H1 (cell line): ENCODE results near the gene ELMO1. TPM values are rescaled to one million over a fixed set of nuclear protein-coding genes. Genes with fewer than 3 reads are reported as not detected.

Experiments
- CTCF ChIA-PET: fragments of 300-600 bp; sonication (Branson Sonifier 250); formaldehyde crosslinking; loops from one replicate; lab custom pipeline; 2021; ENCODE audit not compliant: partially characterized antibody; lab: Charles Lee
- POLR2A ChIA-PET: fragments of 300-600 bp; sonication (Branson Sonifier 250); formaldehyde crosslinking; loops from one replicate; lab custom pipeline; 2021; ENCODE audit warnings: inconsistent platforms; ENCODE audit not compliant: partially characterized antibody; lab: Charles Lee
- DNase-seq, 2 experiments: peaks; one replicate each; pipeline versions ENCODE4 v3.0.0 to v3.0.0-alpha.2; 2010 to 2022; ENCODE audit warnings: low spot score in 2 of 2, low read depth in 1 of 2, mixed read lengths in 1 of 2
- FAIRE-seq: peaks from 2 replicates; lab custom pipeline; 2011; peaks lifted over from hg19 to GRCh38; lab: Jason Lieb, UNC
- H2AFZ ChIP-seq: 2 replicates; pipeline ENCODE4 v1.8.1; 2012; ENCODE audit warnings: low read length, inconsistent platforms
- H2AK5ac ChIP-seq: 2 replicates; pipeline ENCODE4 v1.6.1; 2013; ENCODE audit warnings: low read depth, low read length
- H2BK120ac ChIP-seq: replicated peaks from 2 replicates; pipeline ENCODE3; 2013; ENCODE audit warnings: low read depth, low read length, inconsistent platforms
- H2BK12ac ChIP-seq: 2 replicates; pipeline ENCODE4 v1.6.1; 2013; ENCODE audit warnings: low read depth, low read length
- H2BK15ac ChIP-seq: 2 replicates; pipeline ENCODE4 v1.6.1; 2013; ENCODE audit warnings: low read length
- H2BK20ac ChIP-seq: 2 replicates; pipeline ENCODE4 v1.6.1; 2013; ENCODE audit warnings: low read length
- H2BK5ac ChIP-seq: 2 replicates; pipeline ENCODE4 v1.6.1; 2013; ENCODE audit warnings: low read depth, low read length
- H3K14ac ChIP-seq: 2 replicates; pipeline ENCODE4 v1.6.1; 2013; ENCODE audit warnings: inconsistent platforms; ENCODE audit not compliant: insufficient read length
- H3K18ac ChIP-seq: 2 replicates; pipeline ENCODE4 v1.6.1; 2013; ENCODE audit warnings: low read length; ENCODE audit errors: extremely low read depth
- H3K23ac ChIP-seq: 2 replicates; pipeline ENCODE4 v1.6.1; 2013; ENCODE audit warnings: inconsistent platforms; ENCODE audit not compliant: insufficient read length
- H3K23me2 ChIP-seq: 2 replicates; pipeline ENCODE4 v1.6.1; 2013; ENCODE audit warnings: low read depth, low read length
- H3K27ac ChIP-seq: 2 replicates; pipeline ENCODE4 v1.6.1; 2011; ENCODE audit warnings: low read depth, low read length, inconsistent platforms
- H3K27me3 ChIP-seq, 4 experiments: replicated peaks in 1 of 4; 1 replicate in 1 of 4; 2 replicates in 3 of 4; pipeline versions ENCODE4 v1.6.1 to v1.8.1; 2011 to 2013; ENCODE audit warnings: low read length in 3 of 4, mild to moderate bottlenecking in 3 of 4, inconsistent platforms in 2 of 4, mixed read lengths in 2 of 4, moderate library complexity in 1 of 4; ENCODE audit not compliant: control insufficient read depth in 3 of 4, insufficient read depth in 3 of 4; ENCODE audit errors: extremely low read depth in 1 of 4
- H3K36me3 ChIP-seq, 4 experiments: 2 replicates each; pipeline versions ENCODE4 v1.6.1 to v1.8.1; 2011 to 2013; ENCODE audit warnings: mild to moderate bottlenecking in 4 of 4, low read length in 3 of 4, moderate library complexity in 2 of 4, control low read depth in 1 of 4, inconsistent platforms in 1 of 4; ENCODE audit not compliant: insufficient read depth in 4 of 4, control insufficient read depth in 2 of 4
- H3K4ac ChIP-seq: replicated peaks from 2 replicates; pipeline ENCODE3; 2013; ENCODE audit warnings: low read length, low read depth, mixed read lengths, inconsistent platforms; ENCODE audit not compliant: insufficient read length
- H3K4me1 ChIP-seq, 4 experiments: replicated peaks in 1 of 4; 1 replicate in 1 of 4; 2 replicates in 3 of 4; pipeline versions ENCODE4 v1.6.1 to v1.8.1; 2011 to 2013; ENCODE audit warnings: low read length in 3 of 4, inconsistent platforms in 2 of 4, mixed read lengths in 1 of 4; ENCODE audit not compliant: insufficient read depth in 4 of 4, control insufficient read depth in 3 of 4
- H3K4me2 ChIP-seq, 2 experiments: 2 replicates each; pipeline versions ENCODE4 v1.6.1 to v1.8.1; 2011 to 2013; ENCODE audit warnings: low read depth in 2 of 2, low read length in 2 of 2, control low read depth in 1 of 2, inconsistent platforms in 1 of 2, mild to moderate bottlenecking in 1 of 2; ENCODE audit not compliant: insufficient read depth in 1 of 2
- H3K4me3 ChIP-seq, 4 experiments: fragments of 200-600, 300-600 bp in 1 of 4; sonication (generic), shearing (Covaris generic), sonication (Bioruptor Twin) in 1 of 4; 2 replicates each; pipeline versions ENCODE4 v1.5.1 to v1.8.1; 2011 to 2016; ENCODE audit warnings: low read length in 4 of 4, low read depth in 3 of 4, control low read depth in 2 of 4, inconsistent platforms in 2 of 4, mild to moderate bottlenecking in 2 of 4, mixed read lengths in 1 of 4, moderate library complexity in 1 of 4; ENCODE audit not compliant: insufficient read depth in 2 of 4; ENCODE audit errors: extremely low read depth in 1 of 4
- H3K56ac ChIP-seq: replicated peaks from 2 replicates; pipeline ENCODE3; 2013; ENCODE audit warnings: low read depth, mild to moderate bottlenecking, mixed read lengths, low read length, inconsistent platforms; ENCODE audit not compliant: insufficient read length
- H3K79me1 ChIP-seq: 2 replicates; pipeline ENCODE4 v1.6.1; 2013; ENCODE audit warnings: low read depth, low read length, control low read depth
- H3K79me2 ChIP-seq, 2 experiments: 2 replicates each; pipeline versions ENCODE4 v1.6.1 to v1.8.1; 2012 to 2013; ENCODE audit warnings: low read length in 2 of 2, mild to moderate bottlenecking in 2 of 2, inconsistent platforms in 1 of 2; ENCODE audit not compliant: insufficient read depth in 2 of 2, control insufficient read depth in 1 of 2
- H3K9ac ChIP-seq, 4 experiments: replicated peaks in 1 of 4; 1 replicate in 1 of 4; 2 replicates in 3 of 4; pipeline versions ENCODE4 v1.6.1 to v1.8.1; 2011 to 2013; ENCODE audit warnings: low read depth in 3 of 4, low read length in 3 of 4, control low read depth in 2 of 4, mild to moderate bottlenecking in 2 of 4, moderate library complexity in 2 of 4, inconsistent platforms in 1 of 4; ENCODE audit errors: extremely low read depth in 1 of 4
- H3K9me3 ChIP-seq, 2 experiments: 2 replicates each; pipeline versions ENCODE4 v1.6.1 to v1.8.1; 2012 to 2013; ENCODE audit warnings: mild to moderate bottlenecking in 2 of 2, moderate library complexity in 2 of 2, control low read depth in 1 of 2, inconsistent platforms in 1 of 2, low read depth in 1 of 2, low read length in 1 of 2, mixed read lengths in 1 of 2; ENCODE audit not compliant: insufficient read depth in 2 of 2
- H4K20me1 ChIP-seq, 2 experiments: replicated peaks in 1 of 2; 2 replicates each; pipeline versions ENCODE3 to v1.8.1; 2011 to 2013; ENCODE audit warnings: inconsistent platforms in 2 of 2, low read length in 2 of 2, mild to moderate bottlenecking in 1 of 2; ENCODE audit not compliant: insufficient read depth in 2 of 2, control insufficient read depth in 1 of 2
- H4K5ac ChIP-seq: 2 replicates; pipeline ENCODE4 v1.6.1; 2013; ENCODE audit warnings: low read length, low read depth, mixed read lengths, inconsistent platforms; ENCODE audit not compliant: insufficient read length
- H4K8ac ChIP-seq: 2 replicates; pipeline ENCODE4 v1.8.0; 2013; ENCODE audit warnings: mild to moderate bottlenecking, moderate library complexity, low read length, inconsistent platforms; ENCODE audit not compliant: insufficient read depth; ENCODE audit errors: extremely low read depth
- H4K91ac ChIP-seq: replicated peaks from 2 replicates; pipeline ENCODE3; 2013; ENCODE audit warnings: low read length, mixed read lengths, inconsistent platforms; ENCODE audit not compliant: insufficient read length
- BRCA1 ChIP-seq: IDR thresholded peaks from 2 replicates; pipeline ENCODE4 v1.6.1; 2012; ENCODE audit warnings: low read depth, low read length, improper control_type of control experiment
- E2F6 ChIP-seq: IDR thresholded peaks from 2 replicates; pipeline ENCODE4 v1.6.1; 2012; ENCODE audit warnings: inconsistent platforms
- HDAC6 ChIP-seq: IDR thresholded peaks from one replicate; pipeline ENCODE4 v1.7.1; 2012; ENCODE audit warnings: low read depth, mild to moderate bottlenecking, inconsistent platforms, low read length, moderate library complexity
- JUND ChIP-seq: IDR thresholded peaks from 2 replicates; pipeline ENCODE4 v1.6.1; 2011; ENCODE audit warnings: mild to moderate bottlenecking, improper control_type of control experiment, low read length
- KDM1A ChIP-seq: fragments of 200-600, 300-600 bp; sonication (generic); IDR thresholded peaks from 2 replicates; pipeline ENCODE4 v1.7.1; 2016; ENCODE audit warnings: mild to moderate bottlenecking, low read length, borderline replicate concordance
- WGBS, 2 experiments: shearing (Covaris generic) in 1 of 2; methylation state at CpG; one replicate each; pipeline versions ENCODE4 v1.1.6 to v1.1.7; 2013 to 2015; ENCODE audit warnings: low lambda C conversion rate in 2 of 2, mixed read lengths in 2 of 2, inconsistent platforms in 1 of 2, low coverage in 1 of 2, missing lambda C conversion rate in 1 of 2; ENCODE audit not compliant: insufficient replicate concordance in 2 of 2, insufficient coverage in 1 of 2, insufficient read length in 1 of 2; ENCODE audit errors: extremely low coverage in 1 of 2, missing lambda C conversion rate in 1 of 2; 5-methylcytosine and 5-hydroxymethylcytosine counted together
- polyA plus RNA-seq, 7 experiments: library from polyadenylated mRNA; depleted of rRNA in 3 of 7; stranded (reverse) in 5 of 7; unstranded in 2 of 7; fragments of >200 nt in 5 of 7; fragments of 200-250 nt in 2 of 7; gene quantifications; 1 replicate in 5 of 7; 2 replicates in 1 of 7; 4 replicates in 1 of 7; pipeline versions ENCODE4 v1.2.1 to v1.2.3, GENCODE V29; 2011 to 2013; ENCODE audit warnings: missing spikeins in 2 of 7, mixed read lengths in 2 of 7
- total RNA-seq: library from RNA; stranded (reverse); fragmentation: NEBNext Ultra II Directional; extraction: Animal tissue kit (Norgen Biotek cat#: 25700); gene quantifications from 2 replicates; pipeline ENCODE4 v1.2.1, GENCODE V29; 2021

Gene ELMO1
- total and polyA plus RNA-seq, 2 of the 8 experiments (the other 6 are each of a cell fraction or from before 2014, with no cell fraction given) = 18.4 to 21.0 TPM

DNA sequence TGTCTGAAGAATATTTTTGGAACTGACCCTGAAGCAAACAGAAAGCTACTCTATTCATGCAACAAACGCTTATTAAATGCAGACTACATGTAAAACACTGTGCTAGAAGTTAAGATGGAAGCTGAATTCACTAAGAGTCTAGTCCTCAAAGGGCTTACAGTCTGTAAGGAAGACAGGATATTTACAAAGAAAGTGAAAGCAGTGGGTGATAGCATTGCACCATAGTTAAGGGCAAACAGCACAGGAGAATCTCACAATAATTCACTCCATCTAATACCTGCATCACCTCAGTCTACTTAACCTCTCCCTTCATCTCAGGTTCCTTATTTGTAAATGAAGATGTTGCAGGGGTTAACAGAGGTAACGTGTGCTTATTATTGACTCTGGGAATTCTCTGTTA lies 364.4 kb downstream of the ELMO1 start:
- Histone ChIP-seq H2BK20ac (no peak overlapping the region), H4K8ac (no peak overlapping the region), H3K27me3 (no peaks in the 10 kb centered on the region), H3K23ac (no peak overlapping the region), H3K4me3 (no peak overlapping the region), H2BK15ac (no peak overlapping the region), H3K9ac (no peak overlapping the region), H3K79me2 (no peaks in the 10 kb centered on the region), H3K79me1 (no peaks in the 10 kb centered on the region), H3K14ac (no peak overlapping the region), H3K23me2 (no peaks in the 10 kb centered on the region), H2BK120ac (no peak overlapping the region), H4K5ac (no peak overlapping the region), H3K27ac (no peak overlapping the region), H3K9me3 (no peaks in the 10 kb centered on the region), H4K20me1 (no peaks in the 10 kb centered on the region), H2AK5ac (no peak overlapping the region), H3K56ac (no peak overlapping the region), H3K4me1 (no peaks in the 10 kb centered on the region), H2AFZ (no peak overlapping the region), H3K36me3 (no peaks in the 10 kb centered on the region), H3K4me2 (no peak overlapping the region), H2BK5ac (no peak overlapping the region), H2BK12ac (no peak overlapping the region), H3K4ac (no peak overlapping the region), H3K18ac (no peak overlapping the region), H4K91ac (no peak overlapping the region)
- CTCF ChIA-PET = no interaction called here
- TF ChIP-seq KDM1A (no peak), BRCA1 (no peak), JUND (no peak), E2F6 (no peak), HDAC6 (no peak)
- WGBS, 2 experiments = 87% methylated on average over 2 of the region's 2 CpGs; no CpG with 5 or more reads in 1 of the 2 experiments
- FAIRE-seq (no peak), DNase-seq (no peak)
- POLR2A ChIA-PET = no interaction called here
